Uterus (tissue), 2 donors: ENCODE data around the gene RND2.

Experiments used
- POLR2A ChIP-seq, 2 donors: fragments of 450-650 bp; IDR thresholded peaks; one replicate each; pipeline ENCODE4 v1.6.1; 2016; ENCODE audit warnings: antibody characterized with exemption in 2 of 2, mild to moderate bottlenecking in 1 of 2, moderate library complexity in 1 of 2
- TF ChIP-seq, protein P1 (sequence below), 4 experiments: fragments of 200-600 bp in 2 of 4; fragments of 450-650 bp in 2 of 4; sonication (generic) in 2 of 4; IDR thresholded peaks; one replicate each; pipeline ENCODE4 v1.5.1; 2016 to 2019; ENCODE audit warnings: antibody characterized with exemption in 4 of 4, mild to moderate bottlenecking in 2 of 4, moderate library complexity in 1 of 4

DNA sequence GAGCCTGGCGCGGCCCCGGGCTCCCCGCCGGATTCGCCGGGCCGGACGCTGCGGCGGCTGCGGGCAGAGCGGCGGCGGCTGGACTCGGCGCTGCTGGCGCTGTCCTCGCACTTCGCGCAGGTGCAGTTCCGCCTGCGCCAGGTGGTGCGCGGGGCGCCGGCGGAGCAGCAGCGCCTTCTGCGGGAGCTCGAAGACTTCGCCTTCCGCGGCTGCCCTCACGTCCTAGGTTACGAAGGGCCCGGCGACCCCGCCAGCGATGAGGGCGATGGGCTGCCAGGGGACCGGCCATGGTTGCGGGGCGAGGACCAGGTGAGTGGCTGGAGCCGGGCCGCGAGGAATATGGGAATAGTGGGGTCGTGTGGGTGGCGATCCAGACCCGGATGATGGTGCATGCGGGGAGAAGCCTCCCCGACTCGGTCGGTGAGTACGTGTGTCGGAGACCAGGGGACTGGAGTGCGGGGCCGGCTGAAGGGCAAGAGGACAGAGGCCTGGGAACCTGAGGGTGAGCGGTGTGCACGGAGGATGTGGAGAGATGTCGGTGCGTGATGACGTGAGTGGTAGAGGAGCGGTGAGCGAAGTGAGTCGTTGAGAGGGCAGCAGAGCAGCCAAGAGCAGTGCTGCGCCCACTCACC is 44.1 kb upstream of the RND2 start:
- TF ChIP-seq, protein P1, sequence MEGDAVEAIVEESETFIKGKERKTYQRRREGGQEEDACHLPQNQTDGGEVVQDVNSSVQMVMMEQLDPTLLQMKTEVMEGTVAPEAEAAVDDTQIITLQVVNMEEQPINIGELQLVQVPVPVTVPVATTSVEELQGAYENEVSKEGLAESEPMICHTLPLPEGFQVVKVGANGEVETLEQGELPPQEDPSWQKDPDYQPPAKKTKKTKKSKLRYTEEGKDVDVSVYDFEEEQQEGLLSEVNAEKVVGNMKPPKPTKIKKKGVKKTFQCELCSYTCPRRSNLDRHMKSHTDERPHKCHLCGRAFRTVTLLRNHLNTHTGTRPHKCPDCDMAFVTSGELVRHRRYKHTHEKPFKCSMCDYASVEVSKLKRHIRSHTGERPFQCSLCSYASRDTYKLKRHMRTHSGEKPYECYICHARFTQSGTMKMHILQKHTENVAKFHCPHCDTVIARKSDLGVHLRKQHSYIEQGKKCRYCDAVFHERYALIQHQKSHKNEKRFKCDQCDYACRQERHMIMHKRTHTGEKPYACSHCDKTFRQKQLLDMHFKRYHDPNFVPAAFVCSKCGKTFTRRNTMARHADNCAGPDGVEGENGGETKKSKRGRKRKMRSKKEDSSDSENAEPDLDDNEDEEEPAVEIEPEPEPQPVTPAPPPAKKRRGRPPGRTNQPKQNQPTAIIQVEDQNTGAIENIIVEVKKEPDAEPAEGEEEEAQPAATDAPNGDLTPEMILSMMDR (IDR thresholded peaks at IDR 0.05), result no peak
- TF ChIP-seq POLR2A (IDR thresholded peaks at IDR 0.05), result no peak
